HT1080 (cell line): ENCODE measurements around the gene MAP1B. TPM values are rescaled to one million over a fixed set of nuclear protein-coding genes. Genes with fewer than 3 reads are reported as not detected.

Experiments used
- DNase-seq: peaks from one replicate; pipeline ENCODE4 v3.0.0-alpha.2; 2015; ENCODE audit warnings: low read depth
- total RNA-seq: library from RNA; depleted of rRNA; stranded (reverse); fragments of >200 nt; shearing (Covaris generic); gene quantifications from 2 replicates; pipeline ENCODE4 v1.2.3, GENCODE V29; 2014

Gene MAP1B
- total RNA-seq, 1 experiment from 2014 or later: 75.1 TPM

DNA sequence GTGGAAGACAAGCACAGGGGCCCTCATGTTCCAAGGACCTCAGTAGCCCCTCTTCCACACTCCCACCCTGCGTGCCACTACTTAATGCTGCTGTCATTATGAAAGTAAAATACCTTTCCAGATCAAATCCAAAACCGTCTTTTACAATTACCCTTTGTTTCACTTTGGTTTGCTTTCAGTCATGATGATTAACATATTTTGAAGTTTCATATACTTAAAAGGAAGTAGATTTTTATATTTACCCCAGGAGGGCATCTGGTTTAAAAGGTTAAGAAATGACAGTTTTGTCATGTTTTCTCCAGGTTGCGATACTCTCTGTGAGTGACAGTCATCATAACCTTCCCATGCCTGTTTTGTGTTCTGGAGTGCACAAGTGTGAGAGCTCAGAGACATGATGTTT is 13.5 kb upstream of the MAP1B start:
- DNase-seq: no peak

DNA sequence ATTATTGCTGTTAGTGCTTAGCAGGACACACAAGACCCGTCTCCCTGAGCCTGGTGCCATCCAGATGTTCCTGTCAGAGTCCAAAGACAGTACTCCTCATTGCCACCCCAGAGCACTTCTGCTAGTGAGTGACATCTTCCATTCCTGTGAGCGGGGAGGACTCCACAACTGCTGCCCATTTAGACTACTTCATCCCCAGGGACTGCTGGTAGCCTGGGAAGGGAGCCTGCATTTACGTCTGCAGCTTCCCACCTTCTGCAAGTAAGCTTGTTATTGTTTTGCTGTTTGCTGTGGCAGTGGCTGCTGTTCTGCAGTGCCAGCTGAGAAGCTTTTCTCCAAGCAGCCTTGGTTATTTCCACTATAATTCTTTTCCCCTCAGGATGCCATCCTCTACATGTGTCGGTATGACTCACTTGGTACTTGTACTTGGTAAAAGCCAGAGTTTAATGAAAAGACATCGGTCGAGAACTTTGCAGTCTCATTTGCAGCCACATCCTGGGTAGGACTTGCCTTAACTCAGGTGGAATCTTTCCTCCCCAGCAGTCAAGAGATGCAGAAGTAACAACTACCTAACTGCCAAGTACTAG is 10.6 kb upstream of the MAP1B start:
- peak; percentile 75 for DNase-seq

DNA sequence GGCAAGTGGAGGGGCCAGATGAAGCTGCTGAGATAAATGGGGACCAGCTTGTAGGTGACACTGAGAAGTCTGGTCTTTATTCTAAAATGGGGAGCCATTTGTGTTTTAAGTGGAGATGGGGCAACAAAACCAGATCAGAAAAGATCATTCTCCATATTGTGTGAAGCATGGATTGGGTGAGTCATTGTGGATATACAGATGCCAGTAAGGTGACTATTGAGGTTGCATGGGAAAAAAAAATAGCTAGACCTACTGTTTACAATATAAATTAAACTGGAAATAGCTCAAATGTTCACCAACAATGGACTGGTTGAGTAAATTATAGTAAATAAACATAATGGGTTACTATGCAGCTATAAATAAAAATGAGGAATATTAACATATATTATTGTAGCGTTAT is 5.4 kb upstream of the MAP1B start:
- DNase-seq: peak; percentile 78

DNA sequence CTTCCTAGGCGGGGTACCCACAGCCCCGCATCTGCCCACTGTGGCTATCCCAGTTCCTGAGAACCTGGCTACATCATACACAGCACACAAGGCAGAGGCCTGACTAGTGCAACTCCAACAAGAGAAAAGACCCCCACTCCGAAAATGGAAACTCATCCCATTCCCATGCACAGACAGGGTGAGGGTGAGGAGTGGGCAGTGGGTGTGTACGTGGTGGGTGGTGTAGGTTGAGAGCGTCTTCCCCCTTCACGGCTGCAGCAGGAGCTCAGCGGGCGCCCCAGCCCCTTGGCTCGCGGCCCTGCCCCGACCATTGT is 501 bp upstream of the MAP1B start:
- no peak for DNase-seq

DNA sequence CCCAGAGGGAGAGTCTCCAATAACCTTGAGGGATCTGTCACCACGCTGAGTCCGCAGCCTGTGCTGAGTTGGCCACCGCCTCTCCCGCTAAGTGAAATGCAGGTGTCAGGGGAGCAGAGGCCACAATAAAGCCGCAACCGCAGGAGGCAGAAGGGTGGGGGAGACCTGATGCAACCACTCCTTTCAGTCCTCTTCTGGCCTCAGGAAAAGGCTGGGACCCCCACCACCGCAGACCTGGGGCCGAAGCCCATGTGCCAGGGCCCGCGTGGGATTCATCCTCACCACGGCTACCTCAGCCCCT is 576 bp downstream of the MAP1B start:
- DNase-seq: peak; percentile 59

DNA sequence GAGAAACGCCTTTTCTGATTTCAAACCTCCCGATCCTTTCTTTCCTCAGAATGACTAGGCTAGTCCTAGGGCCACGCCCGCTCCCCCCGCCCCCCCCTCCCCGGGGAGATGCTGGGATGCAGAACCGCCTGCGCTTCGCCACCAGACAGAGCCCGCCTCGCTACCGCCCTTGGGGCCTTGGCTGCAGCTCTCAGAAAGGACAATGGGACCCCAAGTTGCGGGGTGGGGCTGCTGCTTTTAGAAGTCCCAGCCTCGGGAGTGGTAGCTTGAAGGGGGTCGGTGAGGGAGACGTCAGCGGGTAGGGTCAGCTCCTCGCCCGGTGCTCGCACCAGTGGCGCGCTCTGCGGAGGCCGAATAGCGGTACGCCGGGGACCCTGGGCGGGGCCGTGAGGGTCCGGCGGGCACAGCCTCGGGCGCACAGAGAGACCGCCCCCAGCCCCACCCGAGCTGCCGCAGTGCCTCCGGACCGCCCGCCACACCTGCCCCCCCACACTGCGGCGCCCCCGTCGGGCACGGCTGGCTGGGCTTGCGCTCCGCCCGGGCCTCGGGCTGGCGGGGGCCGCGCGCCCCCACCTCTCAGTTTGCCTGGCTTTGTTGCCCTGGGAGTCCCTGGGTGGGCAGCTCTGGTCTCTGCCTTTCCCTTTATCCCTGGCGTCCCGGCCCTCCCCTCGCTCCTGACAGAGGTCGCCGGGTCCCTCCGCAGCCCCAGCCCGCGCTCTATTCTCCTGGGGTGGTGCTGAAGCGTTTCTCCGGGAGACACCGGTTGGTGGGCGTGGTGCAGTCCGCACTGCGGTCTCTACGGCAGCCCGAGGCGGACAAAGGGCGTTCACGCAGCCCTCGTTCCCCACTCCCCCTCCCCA is 1.2 kb downstream of the MAP1B start:
- DNase-seq: peak; percentile 66

- no peak for DNase-seq
Observed at GRCh38 chr5:72109062-72109411, 1.8 kb downstream of the MAP1B start.

GRCh38 chr5:72109625-72110024 is 2.4 kb downstream of the MAP1B start:
- DNase-seq: peak; percentile 63

GRCh38 chr5:72110394-72111013 is 3.2 kb downstream of the MAP1B start:
- no peak for DNase-seq

- no peak for DNase-seq
Observed at GRCh38 chr5:72112389-72112788, 5.1 kb downstream of the MAP1B start.

- no peak for DNase-seq
Observed at GRCh38 chr5:72114629-72115028, 7.4 kb downstream of the MAP1B start.

DNA sequence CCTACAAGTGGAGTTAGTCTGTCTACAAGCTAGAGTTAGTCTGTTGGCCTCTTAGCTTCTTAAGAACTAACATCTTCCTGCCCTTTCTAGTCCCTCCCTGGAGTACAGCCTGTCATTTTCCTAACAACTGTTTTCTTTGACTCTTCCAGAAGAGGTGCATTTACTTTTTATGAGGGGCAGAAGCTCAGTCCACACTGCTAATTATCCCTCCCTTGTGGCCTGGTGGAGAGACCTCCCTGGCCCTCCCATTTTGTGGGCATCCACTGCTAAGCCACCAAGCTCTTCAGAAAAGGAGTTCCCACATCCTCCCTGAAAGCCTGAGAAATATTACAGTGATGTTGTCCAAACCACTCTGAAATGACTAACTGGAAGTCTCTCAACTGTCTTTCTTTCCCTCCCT is 8.0 kb downstream of the MAP1B start:
- no peak for DNase-seq

GRCh38 chr5:72117307-72117706 is 10.0 kb downstream of the MAP1B start:
- DNase-seq: no peak

DNA sequence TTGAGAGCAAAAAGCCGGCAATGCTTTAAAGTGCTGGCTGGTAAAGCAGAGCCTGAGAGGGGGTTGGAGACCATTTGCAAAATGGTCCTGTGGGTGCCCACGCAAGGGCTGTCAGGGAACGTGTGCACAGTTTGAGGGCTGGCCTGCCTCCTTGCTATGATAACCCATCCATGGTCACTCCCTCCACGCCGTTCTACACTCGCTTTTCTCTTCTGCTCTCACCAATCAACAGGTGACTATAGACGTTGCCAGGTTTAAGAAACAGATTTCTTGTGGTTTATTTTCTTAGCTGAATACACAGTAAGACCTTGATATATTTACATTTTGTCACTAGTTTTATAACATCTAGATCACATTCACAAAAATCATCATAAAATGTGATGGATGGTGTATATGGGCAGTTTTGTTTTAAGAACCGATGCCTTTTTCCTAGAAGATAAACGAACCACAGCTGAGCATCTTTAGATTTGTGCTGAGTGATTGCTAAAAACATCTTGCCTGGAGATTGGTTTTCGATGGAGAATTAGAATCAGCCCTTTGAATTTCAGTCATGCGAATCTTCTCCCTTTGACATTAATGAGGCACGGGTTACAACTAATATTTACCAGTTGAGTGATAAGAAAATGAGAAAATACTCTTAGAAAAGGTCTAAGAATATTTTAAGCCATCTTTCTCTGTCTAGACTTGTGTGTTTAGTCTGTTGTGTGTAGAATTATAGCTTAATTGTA is 13.9 kb downstream of the MAP1B start:
- DNase-seq: no peak

DNA sequence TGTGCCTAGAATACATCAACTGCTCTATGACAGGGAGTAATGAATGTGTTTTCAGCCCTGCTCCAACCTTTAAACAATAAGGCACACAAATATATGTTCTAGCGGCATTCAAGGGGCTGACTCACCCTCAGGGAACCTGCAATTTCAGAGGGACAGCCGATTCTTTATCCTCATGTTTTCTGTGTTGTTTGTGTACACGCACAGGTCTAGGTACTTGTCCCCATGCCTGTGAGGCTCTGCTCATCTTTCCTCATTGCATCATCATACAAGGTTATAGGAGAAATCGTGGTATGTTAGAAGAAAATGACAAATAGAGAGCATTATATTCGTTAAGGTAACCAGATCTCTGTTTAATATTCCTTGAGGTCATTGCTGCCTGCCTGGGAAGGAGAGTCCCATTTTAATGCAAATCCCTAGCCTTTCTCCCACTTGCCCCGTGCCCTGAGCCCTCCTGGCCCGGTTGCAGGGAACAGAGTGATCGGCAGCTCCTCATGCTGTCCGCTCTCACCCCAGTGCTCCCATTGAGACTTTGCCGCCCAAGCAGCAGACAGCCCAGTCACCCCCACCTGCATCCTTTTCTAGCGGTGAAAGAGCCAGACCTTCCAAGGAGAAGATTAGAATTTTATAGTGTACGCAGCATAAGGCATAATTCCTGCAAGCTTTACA is 14.6 kb downstream of the MAP1B start:
- no peak for DNase-seq

GRCh38 chr5:72122602-72123001 is 15.3 kb downstream of the MAP1B start:
- no peak for DNase-seq

DNA sequence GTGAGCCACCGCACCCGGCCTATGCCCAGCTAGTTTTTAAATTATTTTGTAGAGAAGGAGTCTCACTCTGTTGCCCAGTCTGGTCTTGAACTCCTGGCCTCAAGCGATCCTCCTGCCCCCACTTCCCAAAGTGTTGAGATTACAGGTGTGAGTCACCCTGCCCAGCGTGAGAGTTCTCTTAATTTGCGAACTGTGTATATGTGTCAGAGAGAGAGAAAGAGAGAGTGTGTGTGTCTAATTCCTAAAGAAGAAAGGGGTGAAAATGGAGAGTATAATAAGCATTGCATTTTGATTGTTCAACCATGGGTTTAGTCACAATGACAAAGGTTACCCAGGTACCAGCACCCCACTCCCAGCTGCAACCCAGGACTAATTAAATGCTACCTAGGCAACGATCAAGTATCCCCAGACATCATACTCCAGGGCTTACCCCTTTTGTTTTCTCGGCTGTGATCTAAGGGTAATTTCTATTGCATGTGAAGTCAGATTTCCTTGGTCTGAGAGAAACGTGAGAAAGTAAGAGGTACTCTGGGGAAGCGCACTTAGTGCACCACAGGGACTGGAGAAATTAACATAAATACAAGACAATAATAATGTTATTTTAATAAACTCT is 16.6 kb downstream of the MAP1B start:
- DNase-seq: no peak

- no peak for DNase-seq
Observed at GRCh38 chr5:72125271-72125940, 18.1 kb downstream of the MAP1B start.

- no peak for DNase-seq
Observed at GRCh38 chr5:72125941-72126620, 18.8 kb downstream of the MAP1B start.

GRCh38 chr5:72126796-72127195 is 19.5 kb downstream of the MAP1B start:
- DNase-seq: no peak
